Stimulated activated CD8-positive, alpha-beta memory T cell treated with anti-CD3 and anti-CD28 coated beads, Interleukin-7, amount 100 ng/mL, for 1 hour (primary cell): ENCODE data around the gene COX10.
"Not testable (repeated sequence)": the region's sequence is repeated elsewhere in the genome, so short reads cannot be mapped to it uniquely, and the experiment has no call there.

Source experiments
- DNase-seq, 2 donors: peaks; one replicate each; pipeline ENCODE4 v3.0.0-alpha.2; 2020; ENCODE audit warnings: low read depth in 2 of 2

The COX10 gene

DNA sequence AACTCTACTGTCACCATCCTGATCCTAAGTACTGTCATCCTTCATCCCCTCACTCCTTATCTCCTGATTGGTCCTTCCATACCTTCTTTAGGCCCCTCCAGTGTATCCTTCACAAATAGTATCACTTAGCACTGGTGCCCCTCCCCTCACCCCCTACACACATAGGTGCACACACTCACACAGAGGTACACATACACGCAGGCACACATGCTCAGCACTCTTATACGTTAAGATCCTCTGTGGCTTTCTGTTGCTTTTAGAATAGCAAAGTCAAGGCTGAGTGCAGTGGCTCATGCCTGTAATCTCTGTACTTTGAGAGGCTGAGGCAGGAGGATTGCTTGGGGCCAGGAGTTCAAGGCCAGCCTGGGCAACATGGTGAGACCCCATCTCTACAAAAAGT lies 135.2 kb downstream of the COX10 start:
- DNase-seq = no peak

DNA sequence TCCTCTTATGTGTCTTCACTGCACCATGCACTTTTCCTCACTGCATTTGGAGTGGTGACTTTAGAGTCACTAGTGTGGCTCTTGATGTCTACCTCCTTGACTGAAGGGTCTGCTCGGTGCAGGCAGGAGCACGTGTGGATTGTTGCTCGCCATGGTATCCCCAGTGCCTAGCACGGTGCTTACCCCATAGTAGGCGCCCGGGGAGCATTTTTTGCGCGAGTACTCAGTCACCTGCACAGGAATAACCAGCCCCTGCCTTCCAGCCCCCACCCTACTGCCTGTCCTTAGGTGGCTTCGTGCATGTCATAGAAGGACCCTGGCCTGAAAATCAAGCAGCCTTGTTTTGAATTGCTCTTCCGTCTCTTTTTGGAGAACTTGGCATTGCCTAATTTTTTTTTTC lies 136.1 kb downstream of the COX10 start:
- no peak for DNase-seq

DNA sequence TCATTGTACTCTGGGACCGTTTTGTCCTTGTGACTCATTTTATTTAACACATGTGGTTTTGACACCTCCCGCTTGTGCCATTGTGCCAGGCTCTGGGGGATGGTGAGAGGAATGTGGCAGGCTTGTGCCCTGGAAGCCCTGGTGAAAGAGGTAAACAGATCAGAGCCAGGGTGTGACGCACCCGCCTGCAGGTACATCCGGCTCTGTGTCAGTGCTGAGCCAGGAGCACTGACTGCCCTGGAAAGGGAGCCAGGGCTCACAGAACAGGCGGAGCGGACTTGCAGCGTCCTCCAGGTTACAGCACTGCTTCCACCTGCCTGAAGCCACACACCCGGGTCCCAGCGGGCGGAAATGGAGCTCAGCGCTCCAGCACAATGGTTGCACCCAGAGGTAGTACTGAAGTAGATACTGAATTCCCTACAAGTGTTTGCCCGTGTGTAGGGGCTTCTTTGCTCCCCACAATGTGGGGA lies 136.7 kb downstream of the COX10 start:
- DNase-seq = peak; percentile 44 to 46

DNA sequence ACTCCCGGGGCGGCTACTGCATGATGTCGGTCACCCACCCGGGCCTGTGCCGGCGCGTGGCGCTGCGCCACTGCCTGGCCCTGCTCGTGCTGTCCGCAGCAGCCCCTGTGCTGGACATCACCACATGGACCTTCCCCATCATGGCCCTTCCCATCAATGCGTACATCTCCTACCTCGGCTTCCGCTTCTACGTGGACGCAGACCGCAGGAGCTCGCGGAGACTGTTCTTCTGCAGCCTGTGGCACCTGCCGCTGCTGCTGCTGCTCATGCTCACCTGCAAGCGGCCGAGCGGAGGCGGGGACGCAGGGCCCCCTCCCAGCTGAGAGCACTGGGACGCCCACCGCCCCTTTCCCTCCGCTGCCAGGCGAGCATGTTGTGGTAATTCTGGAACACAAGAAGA lies 137.6 kb downstream of the COX10 start:
- no peak for DNase-seq

DNA sequence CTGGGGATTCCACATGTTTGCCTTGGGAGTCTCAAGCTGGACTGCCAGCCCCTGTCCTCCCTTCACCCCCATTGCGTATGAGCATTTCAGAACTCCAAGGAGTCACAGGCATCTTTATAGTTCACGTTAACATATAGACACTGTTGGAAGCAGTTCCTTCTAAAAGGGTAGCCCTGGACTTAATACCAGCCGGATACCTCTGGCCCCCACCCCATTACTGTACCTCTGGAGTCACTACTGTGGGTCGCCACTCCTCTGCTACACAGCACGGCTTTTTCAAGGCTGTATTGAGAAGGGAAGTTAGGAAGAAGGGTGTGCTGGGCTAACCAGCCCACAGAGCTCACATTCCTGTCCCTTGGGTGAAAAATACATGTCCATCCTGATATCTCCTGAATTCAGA lies 138.5 kb downstream of the COX10 start:
- no peak for DNase-seq

DNA sequence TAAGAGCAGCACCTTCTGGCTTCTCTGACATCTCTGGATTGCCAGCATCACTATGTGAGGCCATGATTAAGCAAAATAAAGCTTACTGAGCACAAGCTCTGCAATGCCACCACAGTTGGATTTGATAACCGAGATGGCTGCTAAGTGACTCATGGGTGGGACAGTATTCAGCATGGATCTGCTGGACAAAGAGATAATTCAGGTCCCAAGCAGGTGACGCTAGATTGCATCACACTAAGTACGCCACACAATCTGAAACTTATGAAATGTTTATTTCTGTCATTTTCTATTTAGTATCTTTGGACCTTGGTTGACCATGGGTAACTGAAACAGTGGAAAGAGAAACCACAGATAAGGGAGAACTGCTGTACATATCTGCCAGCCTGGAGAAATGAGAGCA lies 139.9 kb downstream of the COX10 start:
- DNase-seq = no peak

DNA sequence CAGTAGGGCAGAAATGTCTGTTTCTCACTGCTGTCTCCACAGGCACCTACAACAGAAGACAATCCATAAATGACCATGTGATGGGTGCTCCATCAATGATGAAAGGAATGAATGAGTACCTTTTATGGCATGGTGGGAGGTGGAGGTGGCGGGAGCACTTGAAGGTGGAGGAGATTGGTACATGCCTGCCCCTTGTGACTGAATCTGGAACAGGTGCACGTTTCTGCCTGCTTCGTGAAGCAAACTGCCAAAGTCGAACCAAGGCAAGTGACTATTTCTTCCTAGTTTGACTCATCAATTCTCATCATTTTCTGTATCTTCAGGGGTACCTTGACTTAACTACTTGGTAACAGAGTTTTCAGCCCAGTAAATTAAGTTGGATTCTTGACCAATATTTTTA lies 141.9 kb downstream of the COX10 start:
- DNase-seq = no peak

DNA sequence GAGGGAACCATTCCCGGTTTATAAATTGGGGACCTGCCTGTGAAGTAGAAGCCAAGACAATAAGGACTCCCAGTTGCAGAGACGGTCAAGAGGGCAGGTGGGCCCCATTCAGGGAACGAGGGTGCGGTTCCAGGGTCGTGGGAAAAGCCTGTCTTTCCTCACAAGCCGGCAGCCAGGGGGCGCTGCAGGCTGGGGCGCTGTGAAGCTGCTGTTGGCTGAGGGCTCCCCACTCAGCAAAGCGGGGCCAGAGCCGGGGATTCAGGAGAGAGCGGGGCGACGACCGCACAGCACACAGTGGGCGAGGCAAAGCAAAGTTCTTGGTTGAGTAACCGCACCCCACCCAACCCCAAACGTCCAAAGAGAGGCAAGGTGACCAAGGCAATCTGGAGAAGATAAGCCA lies 142.5 kb downstream of the COX10 start:
- no peak for DNase-seq

DNA sequence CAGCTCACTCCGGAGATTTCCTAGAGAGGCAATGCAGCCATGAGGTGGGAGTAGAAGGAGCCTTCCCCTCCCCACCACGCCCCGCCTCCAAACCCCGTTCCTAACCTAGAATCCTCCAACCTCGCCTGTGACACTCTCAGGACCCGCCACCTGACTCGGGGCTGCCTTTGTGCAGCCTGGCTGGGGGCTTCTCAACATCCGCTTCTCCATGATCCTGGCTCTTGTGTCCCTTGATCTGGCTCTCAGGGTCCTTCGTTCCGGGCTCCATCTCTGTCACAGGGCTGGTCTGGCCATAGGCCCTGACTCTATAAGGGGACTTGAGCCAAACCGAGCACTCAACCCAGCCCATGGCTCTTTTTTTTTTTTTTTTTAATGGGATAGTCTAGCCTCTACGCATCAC lies 143.1 kb downstream of the COX10 start:
- no peak for DNase-seq

DNA sequence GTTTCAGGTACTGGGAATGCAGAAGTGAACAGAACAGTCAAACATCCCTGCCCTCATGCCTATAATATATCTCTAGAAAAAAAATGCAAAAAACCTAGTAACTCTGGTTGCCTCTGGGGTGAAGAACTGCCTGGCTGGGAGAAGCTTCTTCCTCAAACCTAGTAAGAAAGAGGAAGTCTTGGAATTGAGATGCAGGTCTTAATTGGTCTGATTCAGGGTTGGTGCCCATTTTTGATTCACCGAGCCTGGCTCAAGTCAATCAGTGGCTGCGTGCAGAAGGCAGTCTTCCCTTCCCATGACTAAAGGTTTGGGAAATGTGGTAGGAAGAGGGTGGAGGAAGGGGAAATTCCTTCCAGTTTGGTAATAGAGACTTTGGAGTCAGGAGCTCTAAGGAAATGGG lies 145.0 kb downstream of the COX10 start:
- DNase-seq = no peak

DNA sequence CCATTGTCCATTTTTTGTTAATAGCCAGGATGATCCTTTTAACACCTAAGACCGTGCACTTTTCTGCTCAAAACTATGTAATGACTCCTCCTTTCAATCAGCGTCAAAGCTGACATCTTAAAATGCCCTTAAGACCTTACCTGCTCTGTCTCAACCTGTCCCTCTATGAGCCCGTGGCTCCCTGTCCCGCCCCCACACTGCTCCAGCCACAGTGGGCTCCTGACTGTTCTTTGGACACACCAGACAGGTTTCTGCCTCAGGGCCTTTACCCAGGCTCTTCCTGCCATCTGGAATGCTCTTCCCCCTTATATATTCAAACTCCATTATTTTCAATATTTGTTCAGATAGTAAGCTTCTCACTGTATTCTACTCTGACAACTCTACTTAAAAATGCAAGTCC lies 153.3 kb downstream of the COX10 start:
- no peak for DNase-seq

DNA sequence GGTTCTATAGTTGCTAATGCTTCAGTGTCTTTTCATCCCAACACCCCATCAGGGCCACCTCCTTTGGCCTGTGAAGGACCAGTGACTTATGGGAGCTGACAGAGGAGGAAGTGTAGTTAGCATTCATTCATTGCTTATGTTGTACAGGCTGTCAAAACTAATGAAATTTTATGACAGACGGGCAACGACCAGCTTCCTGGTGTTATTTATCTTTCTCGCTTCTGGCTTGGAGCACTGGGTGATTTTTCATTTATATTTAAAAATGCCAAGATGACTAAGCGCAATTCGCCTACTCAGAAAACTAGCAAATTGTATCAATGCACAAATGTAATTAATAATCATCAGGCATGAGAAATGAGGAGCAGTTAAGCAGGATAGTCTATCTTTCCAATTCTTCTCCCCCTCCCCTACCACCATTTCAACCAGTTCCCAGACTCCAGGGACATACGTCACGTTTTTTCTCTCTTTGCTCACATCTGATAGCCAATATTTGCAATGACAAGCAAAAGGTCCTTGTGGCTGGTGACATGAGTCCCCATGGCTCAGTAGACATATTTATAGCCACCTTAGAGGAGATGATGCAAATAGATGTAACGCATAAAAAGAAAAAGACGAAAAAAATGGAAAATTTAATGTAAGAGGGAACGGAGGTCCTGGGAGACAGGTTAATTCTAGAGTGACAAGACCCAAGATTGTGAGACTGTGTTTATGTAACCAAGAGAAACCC lies 156.1 kb downstream of the COX10 start:
- no peak for DNase-seq

DNA sequence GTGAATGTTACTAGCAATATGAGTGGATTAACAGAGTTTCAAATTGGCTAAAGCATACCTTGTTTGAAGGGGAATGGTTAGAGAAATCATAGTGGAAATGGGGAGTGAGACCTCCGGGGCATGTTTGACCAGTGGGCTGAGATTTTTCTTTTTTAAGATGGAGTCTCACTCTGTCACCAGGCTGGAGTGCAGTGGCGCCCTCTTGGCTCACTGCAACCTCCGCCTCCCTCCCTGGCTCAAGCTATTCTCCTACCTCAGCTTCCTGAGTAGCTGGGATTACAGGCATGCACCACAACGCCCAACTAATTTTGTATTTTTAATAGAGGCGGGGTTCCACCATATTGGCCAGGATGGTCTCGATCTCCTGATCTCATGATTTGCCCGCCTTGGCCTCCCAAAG lies 157.7 kb downstream of the COX10 start:
- no peak for DNase-seq

DNA sequence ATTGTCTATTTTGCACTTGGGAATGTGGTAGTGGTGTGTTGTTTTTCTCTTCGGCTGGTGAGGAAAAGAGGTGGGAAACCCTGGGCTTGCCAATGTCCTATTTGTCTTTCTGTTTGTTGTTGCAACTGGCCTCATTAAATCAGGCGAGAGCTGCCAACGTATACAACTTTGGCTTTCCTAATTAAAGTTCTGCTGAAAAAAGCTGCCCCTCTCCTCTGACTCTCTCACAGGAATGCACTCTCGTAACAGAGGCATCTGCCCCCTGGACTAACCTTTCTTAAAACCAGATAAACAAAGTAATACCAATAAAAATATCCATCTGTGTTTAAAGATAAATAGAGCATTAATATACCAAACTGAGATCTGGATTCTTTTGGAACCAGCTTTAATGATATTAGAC lies 159.6 kb downstream of the COX10 start:
- DNase-seq = no peak

DNA sequence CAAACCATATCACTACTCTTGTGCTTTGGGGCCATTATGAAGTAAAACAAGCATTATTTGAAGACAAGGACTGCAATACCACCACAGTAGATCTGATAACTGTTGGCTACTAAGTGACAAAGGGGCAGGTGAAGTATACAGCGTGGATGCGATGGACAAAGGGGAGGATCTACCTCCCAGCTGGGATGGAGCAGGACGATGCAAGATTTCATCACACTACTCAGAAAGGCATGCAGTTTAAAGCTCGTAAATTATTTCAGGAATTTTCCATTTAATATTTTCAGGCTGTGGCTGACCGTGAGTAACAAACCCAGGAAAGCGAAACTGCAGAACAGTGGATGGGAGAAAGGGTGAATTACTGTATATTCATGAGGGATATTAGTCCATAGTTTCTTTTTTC lies 161.9 kb downstream of the COX10 start:
- not testable (repeated sequence) for DNase-seq

DNA sequence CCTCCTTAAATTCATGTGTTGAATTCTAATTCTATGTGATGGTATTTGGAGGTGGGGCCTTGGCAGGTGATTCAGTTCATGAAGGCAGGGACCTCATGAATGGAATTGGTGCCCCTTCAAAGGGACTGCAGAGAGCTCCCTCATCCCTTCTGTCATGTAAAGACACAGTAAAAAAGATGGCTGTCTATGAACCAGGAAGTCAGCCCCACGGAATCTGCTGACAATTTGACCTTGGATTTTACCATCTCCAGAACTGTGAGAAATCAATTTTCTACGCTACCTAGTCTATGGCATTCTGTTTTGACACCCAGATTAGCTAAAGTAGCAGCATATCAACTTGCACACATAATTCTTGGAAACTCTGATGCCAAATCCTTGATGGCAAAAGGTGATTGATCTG lies 165.7 kb downstream of the COX10 start:
- DNase-seq = not testable (repeated sequence)

DNA sequence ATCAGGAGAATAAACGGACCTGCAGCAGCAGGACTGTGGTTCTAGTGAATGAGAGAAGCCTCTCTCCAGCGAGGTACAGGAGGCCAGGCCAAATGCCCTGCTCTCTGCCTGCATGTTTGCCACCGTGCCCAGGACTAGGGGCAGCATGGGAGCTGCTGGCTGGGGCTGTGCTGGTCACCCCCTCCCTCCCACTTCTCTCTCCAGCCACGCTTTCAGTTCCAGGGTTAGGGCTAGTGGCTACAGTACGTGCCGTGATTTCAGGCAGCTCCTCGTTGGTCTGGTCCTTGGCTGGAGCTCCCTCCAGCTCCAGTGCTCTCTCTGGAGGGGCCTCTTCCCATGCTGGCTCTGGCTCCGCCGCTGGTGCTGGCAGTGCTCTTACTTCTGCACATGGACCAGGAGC lies 166.7 kb downstream of the COX10 start:
- not testable (repeated sequence) for DNase-seq

DNA sequence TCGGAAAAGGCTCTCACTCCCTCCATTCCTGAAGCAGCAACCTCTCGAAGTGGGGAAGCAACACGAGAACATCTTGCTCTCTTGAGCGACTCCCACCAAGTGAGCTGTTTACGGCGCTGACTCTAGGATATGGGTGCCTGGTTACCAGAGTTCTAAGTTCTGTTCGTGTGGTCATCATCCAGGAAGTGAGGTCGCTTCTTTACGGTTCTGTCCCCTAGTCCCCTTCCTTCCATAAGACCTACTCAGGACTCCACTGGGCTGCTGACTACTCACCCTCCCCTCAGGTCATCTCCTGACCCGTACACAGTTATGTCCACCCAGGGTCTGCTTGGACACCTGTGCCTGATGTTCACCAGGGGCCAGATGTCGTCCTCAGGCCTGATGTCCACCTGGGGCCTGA lies 167.5 kb downstream of the COX10 start, which contains the start of gene CDRT15:
Gene CDRT15, minus strand, starts transcription at position 101 of the 400 bp plus-strand sequence. Its CDS starts 29 bp downstream, at position 72.
- not testable (repeated sequence) for DNase-seq

DNA sequence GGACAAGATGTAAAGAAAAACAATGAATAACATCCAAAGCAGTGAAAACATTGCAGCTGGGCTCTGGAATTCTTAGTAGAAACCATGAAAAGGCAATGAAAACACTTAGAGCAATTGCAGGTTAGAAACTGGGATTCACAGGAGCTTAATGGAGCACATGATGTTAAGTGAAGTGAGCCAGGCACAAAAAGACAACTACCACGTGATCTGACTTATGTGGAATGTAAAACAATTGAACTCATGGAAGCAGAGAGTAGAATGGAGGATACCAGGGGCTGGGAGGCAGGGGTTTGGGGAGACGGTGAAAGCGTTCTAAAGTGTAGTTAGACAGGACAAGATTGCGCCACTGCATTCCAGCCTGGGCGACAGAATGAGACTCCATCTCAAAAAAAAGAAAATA lies 170.0 kb downstream of the COX10 start:
- not testable (repeated sequence) for DNase-seq

DNA sequence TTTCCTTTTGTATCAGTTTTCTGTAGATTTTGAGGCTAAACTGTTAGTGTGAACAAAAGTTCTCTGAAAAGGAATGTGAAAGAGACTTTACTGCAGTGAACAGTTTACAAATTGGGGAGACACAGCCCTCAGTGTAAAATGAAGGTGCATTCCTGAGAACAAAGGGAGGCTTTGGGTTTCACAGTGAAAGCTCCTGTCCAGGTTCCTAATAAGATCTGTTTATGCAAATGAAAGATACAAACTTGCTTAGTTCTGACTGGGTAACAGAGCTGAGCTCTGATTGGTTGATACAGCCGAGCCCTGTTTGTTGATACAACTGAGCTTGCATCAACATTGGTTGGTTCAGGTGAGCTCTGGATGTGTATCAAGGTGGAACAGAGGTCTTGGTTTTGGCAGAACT lies 175.7 kb downstream of the COX10 start:
- no peak for DNase-seq

DNA sequence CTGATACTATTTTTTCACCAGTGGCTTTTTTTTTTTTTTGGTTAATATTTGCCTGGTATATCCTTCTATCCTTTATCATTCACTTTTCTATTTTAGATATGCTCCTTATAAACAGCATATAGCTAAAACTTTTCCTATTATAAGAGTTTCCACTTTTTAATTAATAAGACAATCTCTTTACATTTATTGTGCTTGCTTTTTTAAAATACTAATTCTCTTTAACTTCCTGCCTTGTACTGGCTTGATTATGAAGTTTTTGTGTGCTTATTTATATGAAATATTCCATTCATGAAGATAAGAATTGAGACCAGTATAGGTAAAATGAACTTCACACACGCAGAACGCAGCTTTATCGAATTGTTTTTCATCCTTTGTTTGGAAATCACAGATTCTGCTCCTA lies 176.3 kb downstream of the COX10 start:
- DNase-seq = no peak
